Measurements from ENCODE around the gene SH2B2.
"Not testable (repeated sequence)": the region's sequence is repeated elsewhere in the genome, so short reads cannot be mapped to it uniquely, and the experiment has no call there.

Gene SH2B2

GRCh38 chr7:102327183-102327582, 40.5 kb downstream of the SH2B2 start:
- no CpG with 5 or more reads among the region's 6 CpGs for WGBS, 2 donors (ENCODE audit: extremely low coverage in 2 of 2, insufficient read length in 2 of 2, insufficient replicate concordance in 1 of 2)
- H4K8ac ChIP-seq (ENCODE audit: low read depth, low read length); H3K4me3 ChIP-seq (ENCODE audit: low read length in 2 of 2); H3K27me3 ChIP-seq (ENCODE audit: control insufficient read depth in 3 of 3, insufficient read depth in 3 of 3, low read depth in 1 of 3, low read length in 3 of 3); H2BK15ac ChIP-seq (ENCODE audit: low read length); H2BK120ac ChIP-seq (ENCODE audit: low read depth, low read length); H2AK5ac ChIP-seq (ENCODE audit: low read depth, low read length); H2BK12ac ChIP-seq (ENCODE audit: low read length); H2BK5ac ChIP-seq (ENCODE audit: low read length); H3K4me2 ChIP-seq (ENCODE audit: insufficient read depth, low read length, poor library complexity, severe bottlenecking); H3K9ac ChIP-seq (ENCODE audit: low read depth, low read length, poor library complexity); H3K14ac ChIP-seq (ENCODE audit: low read length); DNase-seq (ENCODE audit: low spot score); H3K23ac ChIP-seq (ENCODE audit: low read depth, low read length, poor library complexity); H3K18ac ChIP-seq (ENCODE audit: low read length); H3K79me1 ChIP-seq (ENCODE audit: low read depth, low read length); H4K91ac ChIP-seq (ENCODE audit: low read depth, low read length, poor library complexity); H3K9me3 ChIP-seq (replicated peaks in 1 of 2; ENCODE audit: control insufficient read depth in 2 of 2, insufficient read depth in 1 of 2, low read depth in 1 of 2, low read length in 2 of 2); H3K4me1 ChIP-seq (ENCODE audit: control insufficient read depth in 2 of 2, insufficient read depth in 1 of 2, low read depth in 1 of 2, low read length in 2 of 2); H3K27ac ChIP-seq (replicated peaks; ENCODE audit: low read length); H2AFZ ChIP-seq (ENCODE audit: low read length); H3K36me3 ChIP-seq (replicated peaks in 1 of 2; ENCODE audit: control insufficient read depth in 2 of 2, insufficient read depth in 2 of 2, low read length in 2 of 2); H3K4ac ChIP-seq (ENCODE audit: low read length): not testable (repeated sequence)

GRCh38 chr7:102328863-102329262, 42.2 kb downstream of the SH2B2 start:
- DNase-seq (ENCODE audit: low spot score); H3K9me3 ChIP-seq (replicated peaks in 1 of 2; ENCODE audit: control insufficient read depth in 2 of 2, insufficient read depth in 1 of 2, low read depth in 1 of 2, low read length in 2 of 2): not testable (repeated sequence)
- no CpG with 5 or more reads among the region's 5 CpGs for WGBS, 2 donors (ENCODE audit: extremely low coverage in 2 of 2, insufficient read length in 2 of 2, insufficient replicate concordance in 1 of 2)

GRCh38 chr7:102329366-102329765, 42.7 kb downstream of the SH2B2 start:
- not testable (repeated sequence) for H3K27ac ChIP-seq (replicated peaks; ENCODE audit: low read length); H2BK120ac ChIP-seq (ENCODE audit: low read depth, low read length); H3K79me1 ChIP-seq (ENCODE audit: low read depth, low read length); H3K9me3 ChIP-seq (replicated peaks in 1 of 2; ENCODE audit: control insufficient read depth in 2 of 2, insufficient read depth in 1 of 2, low read depth in 1 of 2, low read length in 2 of 2); H4K8ac ChIP-seq (ENCODE audit: low read depth, low read length); H3K36me3 ChIP-seq (replicated peaks in 1 of 2; ENCODE audit: control insufficient read depth in 2 of 2, insufficient read depth in 2 of 2, low read length in 2 of 2); H3K4me1 ChIP-seq (ENCODE audit: control insufficient read depth in 2 of 2, insufficient read depth in 1 of 2, low read depth in 1 of 2, low read length in 2 of 2); H3K4me3 ChIP-seq (ENCODE audit: low read length in 2 of 2); H3K4ac ChIP-seq (ENCODE audit: low read length); H3K9ac ChIP-seq (ENCODE audit: low read depth, low read length, poor library complexity); H2BK12ac ChIP-seq (ENCODE audit: low read length); H3K18ac ChIP-seq (ENCODE audit: low read length); H3K23ac ChIP-seq (ENCODE audit: low read depth, low read length, poor library complexity); H2BK15ac ChIP-seq (ENCODE audit: low read length); H3K14ac ChIP-seq (ENCODE audit: low read length); H2AK5ac ChIP-seq (ENCODE audit: low read depth, low read length); H2BK5ac ChIP-seq (ENCODE audit: low read length); H3K4me2 ChIP-seq (ENCODE audit: insufficient read depth, low read length, poor library complexity, severe bottlenecking); H4K91ac ChIP-seq (ENCODE audit: low read depth, low read length, poor library complexity); H2AFZ ChIP-seq (ENCODE audit: low read length); H3K27me3 ChIP-seq (ENCODE audit: control insufficient read depth in 3 of 3, insufficient read depth in 3 of 3, low read depth in 1 of 3, low read length in 3 of 3); DNase-seq (ENCODE audit: low spot score)
- no CpG with 5 or more reads among the region's 9 CpGs for WGBS, 2 donors (ENCODE audit: extremely low coverage in 2 of 2, insufficient read length in 2 of 2, insufficient replicate concordance in 1 of 2)

More at GRCh38 chr7:102328863-102329262, 42.2 kb downstream of the SH2B2 start:
- H3K14ac ChIP-seq (ENCODE audit: low read length); H3K9ac ChIP-seq (ENCODE audit: low read depth, low read length, poor library complexity); H3K18ac ChIP-seq (ENCODE audit: low read length); H2AFZ ChIP-seq (ENCODE audit: low read length); H3K36me3 ChIP-seq (replicated peaks in 1 of 2; ENCODE audit: control insufficient read depth in 2 of 2, insufficient read depth in 2 of 2, low read length in 2 of 2); H3K23ac ChIP-seq (ENCODE audit: low read depth, low read length, poor library complexity); H3K79me1 ChIP-seq (ENCODE audit: low read depth, low read length); H3K27me3 ChIP-seq (ENCODE audit: control insufficient read depth in 3 of 3, insufficient read depth in 3 of 3, low read depth in 1 of 3, low read length in 3 of 3); H2AK5ac ChIP-seq (ENCODE audit: low read depth, low read length); H2BK5ac ChIP-seq (ENCODE audit: low read length); H4K8ac ChIP-seq (ENCODE audit: low read depth, low read length); H2BK120ac ChIP-seq (ENCODE audit: low read depth, low read length); H3K4me2 ChIP-seq (ENCODE audit: insufficient read depth, low read length, poor library complexity, severe bottlenecking); H2BK12ac ChIP-seq (ENCODE audit: low read length); H3K4ac ChIP-seq (ENCODE audit: low read length); H4K91ac ChIP-seq (ENCODE audit: low read depth, low read length, poor library complexity); H2BK15ac ChIP-seq (ENCODE audit: low read length); H3K4me3 ChIP-seq (ENCODE audit: low read length in 2 of 2); H3K27ac ChIP-seq (replicated peaks; ENCODE audit: low read length); H3K4me1 ChIP-seq (ENCODE audit: control insufficient read depth in 2 of 2, insufficient read depth in 1 of 2, low read depth in 1 of 2, low read length in 2 of 2): not testable (repeated sequence)

- H3K27ac ChIP-seq (replicated peaks; ENCODE audit: low read length); H2BK5ac ChIP-seq (ENCODE audit: low read length); H2BK12ac ChIP-seq (ENCODE audit: low read length); H3K18ac ChIP-seq (ENCODE audit: low read length); H4K8ac ChIP-seq (ENCODE audit: low read depth, low read length); DNase-seq (ENCODE audit: low spot score); H3K4ac ChIP-seq (ENCODE audit: low read length); H3K79me1 ChIP-seq (ENCODE audit: low read depth, low read length); H3K4me1 ChIP-seq (ENCODE audit: control insufficient read depth in 2 of 2, insufficient read depth in 1 of 2, low read depth in 1 of 2, low read length in 2 of 2); H4K91ac ChIP-seq (ENCODE audit: low read depth, low read length, poor library complexity); H3K14ac ChIP-seq (ENCODE audit: low read length); H3K27me3 ChIP-seq (ENCODE audit: control insufficient read depth in 3 of 3, insufficient read depth in 3 of 3, low read depth in 1 of 3, low read length in 3 of 3); H2BK15ac ChIP-seq (ENCODE audit: low read length); H3K9ac ChIP-seq (ENCODE audit: low read depth, low read length, poor library complexity); H2AFZ ChIP-seq (ENCODE audit: low read length); H3K9me3 ChIP-seq (replicated peaks in 1 of 2; ENCODE audit: control insufficient read depth in 2 of 2, insufficient read depth in 1 of 2, low read depth in 1 of 2, low read length in 2 of 2); H3K4me3 ChIP-seq (ENCODE audit: low read length in 2 of 2); H3K4me2 ChIP-seq (ENCODE audit: insufficient read depth, low read length, poor library complexity, severe bottlenecking); H2BK120ac ChIP-seq (ENCODE audit: low read depth, low read length); H2AK5ac ChIP-seq (ENCODE audit: low read depth, low read length); H3K36me3 ChIP-seq (replicated peaks in 1 of 2; ENCODE audit: control insufficient read depth in 2 of 2, insufficient read depth in 2 of 2, low read length in 2 of 2); H3K23ac ChIP-seq (ENCODE audit: low read depth, low read length, poor library complexity): not testable (repeated sequence)
- WGBS, 2 donors (ENCODE audit: extremely low coverage in 2 of 2, insufficient read length in 2 of 2, insufficient replicate concordance in 1 of 2): no CpG with 5 or more reads among the region's 8 CpGs
These were observed 44.2 kb downstream of the SH2B2 start for GRCh38 chr7:102330666-102331460.

Data from neuronal stem cell (in vitro differentiated cells).